Endothelial cell of umbilical vein (primary cell): ENCODE measurements around the gene FBXO2. TPM values are rescaled to one million over a fixed set of nuclear protein-coding genes. Genes with fewer than 3 reads are reported as not detected.

Experiments
- BruUV-seq: library from RNA; stranded (reverse); fragments of 400-500 nt; replicated peaks from 2 replicates; lab custom pipeline; 2021; lab: Mats Ljungman, UMichigan
- CTCF ChIA-PET: fragments of 300-600, 350-600 bp; sonication (Branson Sonifier 250); formaldehyde crosslinking; loops from one replicate; lab custom pipeline; 2021; ENCODE audit warnings: antibody characterized with exemption, inconsistent platforms; lab: Charles Lee
- POLR2A ChIA-PET: fragments of 300-600, 350-600 bp; sonication (Branson Sonifier 250); formaldehyde crosslinking; loops from one replicate; lab custom pipeline; 2021; ENCODE audit warnings: antibody characterized with exemption, inconsistent platforms; lab: Charles Lee
- DNase-seq: peaks from one replicate; pipeline ENCODE4 v3.0.0-alpha.2; 2011; ENCODE audit warnings: low read depth, low spot score
- FAIRE-seq: peaks from 2 replicates; lab custom pipeline; 2011; peaks lifted over from hg19 to GRCh38; lab: Jason Lieb, UNC
- H2AFZ ChIP-seq: 2 replicates; pipeline ENCODE4 v1.6.0; 2012; ENCODE audit warnings: low read depth, low read length, control low read depth, inconsistent platforms
- H3K27ac ChIP-seq: 2 replicates; pipeline ENCODE4 v1.5.1; 2011; ENCODE audit warnings: low read depth, mild to moderate bottlenecking, control low read depth, low read length, moderate library complexity; ENCODE audit not compliant: insufficient read depth
- H3K27me3 ChIP-seq, 2 experiments: 2 replicates each; pipeline versions ENCODE4 v1.6.0 to v1.6.1; 2011; ENCODE audit warnings: low read length in 2 of 2, mixed read lengths in 1 of 2; ENCODE audit not compliant: control insufficient read depth in 2 of 2, insufficient read depth in 2 of 2
- H3K36me3 ChIP-seq, 2 experiments: 2 replicates in 1 of 2; 3 replicates in 1 of 2; pipeline ENCODE4 v1.5.1; 2011; ENCODE audit warnings: low read length in 2 of 2, mild to moderate bottlenecking in 1 of 2, moderate library complexity in 1 of 2; ENCODE audit not compliant: control insufficient read depth in 2 of 2, insufficient read depth in 2 of 2; ENCODE audit errors: extremely low read depth in 1 of 2
- H3K4me1 ChIP-seq: 3 replicates; pipeline ENCODE4 v1.5.1; 2011; ENCODE audit warnings: mild to moderate bottlenecking, low read length; ENCODE audit not compliant: control insufficient read depth, insufficient read depth; ENCODE audit errors: extremely low read depth
- H3K4me2 ChIP-seq: 2 replicates; pipeline ENCODE4 v1.6.1; 2011; ENCODE audit warnings: low read length, control low read depth, mixed read lengths; ENCODE audit not compliant: insufficient read depth
- H3K4me3 ChIP-seq, 3 experiments: fragments of 200-600 bp in 1 of 3; sonication (generic), shearing (Covaris generic) in 1 of 3; replicated peaks in 1 of 3; 2 replicates each; pipeline ENCODE4 v1.5.1; 2011 to 2016; ENCODE audit warnings: control low read depth in 3 of 3, low read length in 3 of 3, mild to moderate bottlenecking in 2 of 3, inconsistent platforms in 1 of 3, low read depth in 1 of 3, moderate library complexity in 1 of 3; ENCODE audit not compliant: insufficient read depth in 1 of 3
- H3K79me2 ChIP-seq: 2 replicates; pipeline ENCODE4 v1.6.0; 2012; ENCODE audit warnings: low read length, inconsistent platforms; ENCODE audit not compliant: control insufficient read depth, insufficient read depth
- H3K9ac ChIP-seq: replicated peaks from 2 replicates; pipeline ENCODE3; 2011; ENCODE audit warnings: low read length, control low read depth; ENCODE audit not compliant: insufficient read depth; ENCODE audit errors: extremely low read depth
- H3K9me1 ChIP-seq: replicated peaks from 3 replicates; pipeline ENCODE4 v1.6.0; 2011; ENCODE audit warnings: mild to moderate bottlenecking, low read length; ENCODE audit not compliant: control insufficient read depth, insufficient read depth; ENCODE audit errors: extremely low read depth
- H3K9me3 ChIP-seq: replicated peaks from 2 replicates; pipeline ENCODE4 v1.5.1; 2012; ENCODE audit warnings: low read length, inconsistent platforms; ENCODE audit not compliant: control insufficient read depth, insufficient read depth
- H4K20me1 ChIP-seq: replicated peaks from 2 replicates; pipeline ENCODE3; 2011; ENCODE audit warnings: mild to moderate bottlenecking, low read length; ENCODE audit not compliant: control insufficient read depth, insufficient read depth; ENCODE audit errors: extremely low read depth
- CTCF ChIP-seq, 2 donors: IDR thresholded peaks; 1 replicate in 1 of 2; 2 replicates in 1 of 2; pipeline ENCODE4 v1.5.1; 2011; ENCODE audit warnings: low read length in 2 of 2, mild to moderate bottlenecking in 2 of 2, moderate library complexity in 2 of 2, control low read depth in 1 of 2, inconsistent platforms in 1 of 2, low read depth in 1 of 2; ENCODE audit not compliant: insufficient read depth in 1 of 2; ENCODE audit errors: extremely low read depth in 1 of 2
- EZH2 ChIP-seq: IDR thresholded peaks from 2 replicates; pipeline ENCODE4 v1.6.1; 2012; ENCODE audit warnings: borderline replicate concordance, low read depth, mild to moderate bottlenecking, moderate library complexity, low read length, inconsistent platforms; ENCODE audit not compliant: severe bottlenecking
- FOS ChIP-seq: IDR thresholded peaks from 2 replicates; pipeline ENCODE4 v1.6.1; 2011; ENCODE audit warnings: mild to moderate bottlenecking, low read length, moderate library complexity, borderline replicate concordance; ENCODE audit not compliant: insufficient read depth
- GATA2 ChIP-seq: IDR thresholded peaks from 2 replicates; pipeline ENCODE4 v1.7.0; 2011; ENCODE audit warnings: low read depth, mild to moderate bottlenecking, moderate library complexity, mixed read lengths, low read length; ENCODE audit not compliant: insufficient read length, insufficient read depth
- JUN ChIP-seq: IDR thresholded peaks from 2 replicates; pipeline ENCODE4 v1.6.1; 2011; ENCODE audit warnings: borderline replicate concordance, low read depth; ENCODE audit not compliant: insufficient read length, insufficient read depth
- MAX ChIP-seq: IDR thresholded peaks from 2 replicates; pipeline ENCODE4 v1.6.1; 2011; ENCODE audit not compliant: insufficient read depth, insufficient read length
- MYC ChIP-seq: IDR thresholded peaks from one replicate; pipeline ENCODE4 v1.6.1; 2011; ENCODE audit warnings: mild to moderate bottlenecking, low read depth, low read length
- POLR2A ChIP-seq: IDR thresholded peaks from 2 replicates; pipeline ENCODE4 v1.6.1; 2012; ENCODE audit warnings: low read depth, mild to moderate bottlenecking, control low read depth, low read length
- POLR2AphosphoS5 ChIP-seq: IDR thresholded peaks from 2 replicates; pipeline ENCODE4 v1.6.1; 2012; ENCODE audit warnings: low read depth, mild to moderate bottlenecking, control low read depth, low read length, moderate library complexity; ENCODE audit not compliant: insufficient read depth
- dilution Hi-C: fragments of 300-500 bp; cut with MboI; formaldehyde crosslinking; loops from one replicate; pipeline ENCODE4 v1.15.0; 2019; ENCODE audit warnings: low sequenced_read_pairs; ENCODE audit not compliant: extremely low pct_ligation_motif_present
- intact Hi-C: fragments of 100-400 bp; cut with micrococcal nuclease; formaldehyde crosslinking; loops from one replicate; pipeline ENCODE4 v1.10.0; 2022
- polyA plus RNA-seq, 4 experiments: library from polyadenylated mRNA; depleted of rRNA in 3 of 4; stranded (reverse) in 3 of 4; unstranded in 1 of 4; fragments of >200 nt; gene quantifications; 2 replicates each; pipeline versions ENCODE4 v1.2.1 to v1.2.3, GENCODE V29; 2011 to 2012; ENCODE audit warnings: missing spikeins in 1 of 4
- total RNA-seq: library from RNA; stranded (reverse); gene quantifications from 2 replicates; pipeline ENCODE4 v1.2.3, GENCODE V29; 2021

The FBXO2 gene
- total and polyA plus RNA-seq, 2 donors (not counting 3 experiments of a cell fraction or from before 2014, with no cell fraction given) = 0.42 to 0.91 TPM

- no peak overlapping the region for H2AFZ ChIP-seq
- no TSS peak for BruUV-seq
- no peaks in the 10 kb centered on the region for H4K20me1 ChIP-seq
- intact Hi-C loops = no loop called here
- no peaks in the 10 kb centered on the region for H3K27me3 ChIP-seq
- H3K79me2 ChIP-seq = no peaks in the 10 kb centered on the region
- no peak overlapping the region for H3K4me2 ChIP-seq
- dilution Hi-C loops = no loop called here
- H3K9me1 ChIP-seq = no peaks in the 10 kb centered on the region
- H3K27ac ChIP-seq = no peak overlapping the region
- ChIA-PET POLR2A (no interaction called here), CTCF (no interaction called here)
- no peaks in the 10 kb centered on the region for H3K9me3 ChIP-seq
- no peaks in the 10 kb centered on the region for H3K36me3 ChIP-seq
- no peaks in the 10 kb centered on the region for H3K4me1 ChIP-seq
- no peak overlapping the region for H3K4me3 ChIP-seq
- DNase-seq (no peak), FAIRE-seq (no peak)
- no peak overlapping the region for H3K9ac ChIP-seq
- TF ChIP-seq POLR2AphosphoS5 (no peak), CTCF (IDR thresholded peaks at IDR 0.05; ENCODE audit: extremely low read depth in 1 of 2, insufficient read depth in 1 of 2, low read depth in 1 of 2, low read length in 2 of 2) (no peak), GATA2 (no peak), POLR2A (no peak), MYC (no peak), JUN (no peak), MAX (no peak), EZH2 (no peak), FOS (no peak)
Measured at GRCh38 chr1:11629184-11630016, 24.8 kb downstream of the FBXO2 start.
